SW480 (cell line): ENCODE measurements around the gene EDRF1.

Experiments used
- DNase-seq: peaks from one replicate; pipeline ENCODE4 v3.0.0-alpha.2; 2016; ENCODE audit warnings: low spot score

Gene EDRF1

DNA sequence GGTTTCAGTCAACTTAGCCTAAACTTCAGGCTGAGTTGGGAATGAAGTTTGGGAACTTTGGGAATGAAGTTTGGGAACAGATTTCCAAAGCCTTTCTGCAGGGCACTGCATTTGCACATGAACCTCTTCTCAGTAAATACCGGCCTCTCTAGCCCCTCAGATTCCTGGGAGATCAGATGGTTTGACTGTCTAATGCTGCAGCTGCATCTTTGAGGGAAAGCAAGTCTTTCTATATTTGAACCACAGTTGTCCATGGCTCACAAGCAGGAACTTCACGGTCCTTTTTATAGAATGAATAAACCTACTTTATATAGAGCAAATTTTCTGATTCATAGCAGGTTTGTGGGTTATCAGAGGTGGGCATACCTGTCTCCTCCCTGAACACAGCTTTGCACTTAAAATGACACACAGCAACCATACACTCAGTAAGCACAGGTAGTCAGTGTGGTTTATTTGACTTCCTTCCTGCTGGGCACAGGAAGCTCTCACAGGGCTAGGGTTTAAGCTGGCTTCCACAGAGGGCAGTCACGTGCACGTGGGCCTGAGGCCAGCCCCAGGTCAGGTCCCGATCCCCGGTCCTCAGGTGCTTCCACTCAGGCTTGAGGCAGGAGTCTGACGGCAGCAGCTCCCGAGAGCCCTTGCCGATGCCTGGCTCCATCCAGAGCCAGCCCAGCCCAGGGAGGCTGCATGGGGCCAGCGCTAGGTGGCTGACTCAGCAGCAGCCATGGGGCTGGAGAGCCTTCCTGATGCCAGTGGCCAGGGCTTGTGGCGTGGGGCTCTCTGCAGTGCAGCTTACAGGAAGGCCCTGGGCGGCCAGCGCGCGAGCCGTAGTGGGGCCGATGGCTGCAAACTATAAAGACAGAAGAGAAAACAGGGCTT is 68.9 kb downstream of the EDRF1 start:
- no peak for DNase-seq

DNA sequence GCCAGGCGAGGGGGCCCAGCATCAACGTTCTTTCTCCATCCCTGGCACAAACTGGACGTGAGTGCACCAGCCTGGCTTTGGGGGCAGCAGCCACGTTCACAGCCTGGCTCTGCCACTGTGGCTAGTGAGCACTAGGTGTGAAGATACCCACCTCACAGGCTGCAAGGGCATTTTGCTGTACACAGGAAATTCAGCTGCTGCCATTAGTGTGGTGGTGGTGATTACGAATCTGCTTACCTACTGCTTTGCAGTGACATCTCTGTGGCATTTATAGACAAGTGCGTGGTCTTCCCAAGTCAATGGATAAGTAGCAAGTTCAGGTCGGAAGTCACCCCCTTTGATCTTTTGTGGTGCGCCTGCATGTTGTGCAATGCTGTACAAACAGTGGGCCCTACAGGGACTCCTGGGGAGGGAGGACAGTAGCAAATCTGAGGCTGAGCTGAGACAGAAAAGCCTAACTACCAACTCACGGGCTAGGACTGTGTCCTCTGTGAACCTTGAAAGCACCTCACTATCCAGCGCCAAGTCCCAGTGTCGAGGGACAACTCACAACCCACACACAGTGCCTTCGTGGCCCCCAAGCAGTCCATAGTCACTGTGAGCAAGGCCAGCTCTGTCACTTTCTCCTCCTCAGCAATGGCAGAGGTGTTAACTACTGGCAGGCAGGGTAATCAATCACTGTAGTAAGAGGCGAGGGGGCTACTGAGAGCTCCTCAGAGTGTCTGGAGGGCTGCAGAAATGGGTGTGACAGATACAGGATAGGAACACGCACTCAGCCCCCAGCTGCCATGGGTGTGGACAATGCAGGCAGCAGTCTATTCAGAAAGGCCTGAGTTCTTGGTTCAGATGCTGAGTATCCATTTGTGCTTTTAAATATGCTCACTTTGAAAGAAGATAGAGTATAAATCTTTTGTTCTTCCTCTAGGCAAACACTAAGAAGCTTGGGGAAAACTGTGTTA is 73.1 kb downstream of the EDRF1 start:
- DNase-seq: no peak

DNA sequence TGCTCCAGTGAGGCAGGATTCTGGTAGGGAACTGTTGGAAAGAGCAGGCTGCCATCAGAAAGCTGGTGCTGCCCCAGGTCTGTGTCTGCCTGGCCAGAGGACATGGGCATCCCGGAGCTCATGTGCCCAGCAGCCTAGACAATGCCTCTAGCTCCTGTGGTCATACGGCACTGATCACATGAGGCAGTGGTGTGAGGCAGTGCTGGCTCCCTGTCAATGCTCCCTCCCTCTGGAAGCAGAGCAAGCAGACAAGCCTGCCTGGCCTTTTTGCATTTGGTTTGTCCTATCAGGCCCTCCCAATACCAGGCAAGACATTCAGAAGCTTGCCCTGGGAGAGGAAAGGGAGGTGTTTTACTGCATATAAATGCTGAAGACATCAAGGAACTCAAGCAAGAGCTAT is 75.6 kb downstream of the EDRF1 start:
- no peak for DNase-seq

DNA sequence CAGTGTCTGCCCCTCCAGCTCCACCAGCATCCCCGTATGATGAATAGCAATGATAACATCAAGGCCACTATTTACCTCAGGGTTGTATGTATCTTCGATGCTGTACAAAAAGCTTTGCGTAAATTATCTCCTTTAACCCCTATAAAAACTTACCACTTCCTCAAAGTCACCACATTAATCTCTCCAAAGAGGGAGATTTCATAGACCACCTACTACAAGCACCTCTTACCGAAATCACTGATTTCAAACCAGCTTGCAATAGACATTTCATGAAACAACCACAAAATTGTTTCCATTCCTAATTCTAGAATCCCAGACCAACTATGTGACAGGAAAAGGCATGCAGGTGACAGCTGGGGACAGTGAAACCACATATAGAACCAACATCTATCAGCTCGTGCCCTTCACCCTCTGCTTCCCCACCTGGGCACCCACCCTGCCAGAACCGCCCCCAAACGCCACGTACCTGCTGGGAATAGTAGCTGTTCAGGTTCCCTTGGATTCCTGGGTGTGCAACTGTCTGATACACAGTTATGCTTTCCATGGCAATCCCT is 76.2 kb downstream of the EDRF1 start:
- DNase-seq: no peak

DNA sequence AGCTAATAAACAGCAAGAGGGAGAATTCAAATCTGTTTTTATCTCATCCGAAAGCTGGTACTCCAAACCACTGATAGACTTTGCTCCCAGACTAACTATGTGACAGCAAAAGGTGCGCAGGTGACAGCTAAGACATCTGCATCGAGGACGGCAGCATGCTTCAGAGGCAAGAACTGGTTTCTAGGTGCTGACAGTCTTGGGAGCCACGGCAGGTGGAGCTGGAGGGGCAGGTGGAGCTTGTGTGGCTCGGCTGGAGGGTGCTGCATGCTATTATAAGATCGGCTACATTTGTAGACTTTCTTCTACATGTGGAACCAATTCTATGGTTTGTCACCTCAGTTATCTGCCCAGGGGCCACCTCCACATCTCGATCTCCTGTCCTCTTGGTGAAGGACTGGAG is 77.9 kb downstream of the EDRF1 start:
- DNase-seq: no peak

DNA sequence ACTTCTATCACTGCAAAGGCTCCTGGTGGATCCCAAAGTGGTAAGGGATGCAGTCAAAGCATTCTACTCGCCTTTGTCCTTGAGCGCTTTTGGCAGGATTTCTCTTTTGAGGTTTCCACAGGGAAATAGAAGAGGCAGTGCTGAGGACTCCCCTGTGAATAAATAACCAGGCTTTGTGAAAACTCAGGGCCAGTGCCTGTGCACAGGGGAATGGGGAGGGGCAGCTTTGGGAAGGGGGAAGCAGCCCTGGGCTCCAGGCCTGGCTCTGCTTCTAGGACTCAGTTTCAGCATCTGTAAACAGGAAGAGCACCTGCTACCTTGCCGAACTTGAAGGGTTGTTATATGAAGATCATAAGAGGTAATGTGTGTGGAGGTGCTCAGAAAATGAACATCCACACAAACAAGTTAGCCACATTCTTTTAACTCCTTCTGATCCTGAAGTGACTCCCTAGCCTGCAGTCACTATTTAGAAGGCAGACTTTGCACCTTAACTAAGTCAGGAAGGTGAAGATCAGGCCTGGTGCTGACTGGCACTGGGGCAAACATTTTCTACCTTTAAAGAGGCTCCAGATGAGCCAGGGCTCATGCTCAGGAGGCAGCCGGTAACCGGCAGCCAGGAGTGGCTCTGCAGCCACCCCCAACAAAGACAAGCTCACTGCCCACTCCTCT is 78.6 kb downstream of the EDRF1 start:
- DNase-seq: no peak

DNA sequence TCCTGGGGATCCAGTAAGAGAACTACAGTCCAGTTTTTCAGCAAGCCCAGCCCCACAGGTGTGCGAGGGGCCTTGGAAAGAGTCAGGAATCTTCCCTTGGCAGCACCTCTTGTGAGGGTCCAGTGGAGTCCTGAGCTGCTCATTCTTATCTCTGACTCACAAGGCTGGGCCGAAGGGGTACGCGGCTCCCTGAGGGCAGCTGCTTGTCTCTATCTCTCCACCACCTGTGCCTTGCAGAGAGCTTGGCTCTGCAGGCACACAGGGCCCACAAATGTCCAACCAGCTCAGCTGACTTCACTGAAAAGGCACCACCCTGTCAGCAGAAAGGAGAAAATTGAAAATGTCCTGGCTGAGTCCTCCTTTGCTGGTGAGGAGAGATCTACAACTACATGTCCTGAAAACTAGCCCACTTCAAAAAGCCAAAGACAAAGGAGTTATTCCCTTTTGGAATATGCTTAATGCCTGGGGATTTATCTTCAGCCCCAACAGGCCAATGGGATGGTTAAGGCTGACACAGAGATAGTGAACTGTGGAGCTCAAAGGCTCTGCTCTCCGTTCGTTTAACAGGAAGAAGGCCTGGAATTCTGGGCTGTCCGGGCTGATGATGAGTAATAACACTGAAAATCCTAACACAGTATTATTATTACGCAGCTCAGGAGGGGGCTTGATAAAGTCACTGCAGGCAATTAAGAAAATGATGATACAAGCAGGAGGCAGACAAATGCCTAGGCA is 80.1 kb downstream of the EDRF1 start:
- DNase-seq: no peak

DNA sequence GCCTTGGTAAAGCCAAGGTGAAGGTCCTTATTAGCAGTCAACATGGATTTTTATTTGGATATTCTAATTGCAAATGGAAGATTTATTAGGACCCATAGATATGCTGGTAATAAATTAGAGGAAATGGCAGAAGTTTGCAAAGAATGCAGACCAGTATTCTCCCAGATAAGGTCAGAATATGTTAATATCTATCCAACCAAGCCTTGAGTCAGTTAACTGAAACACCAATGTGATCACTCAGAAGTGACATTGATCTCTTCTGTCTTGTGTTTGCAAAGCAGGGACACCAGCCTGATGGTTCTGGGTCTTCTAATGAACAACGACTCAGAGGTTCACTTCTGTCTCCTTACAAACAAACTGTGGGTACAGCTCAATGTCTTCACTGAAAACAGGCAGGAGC is 82.1 kb downstream of the EDRF1 start:
- no peak for DNase-seq

DNA sequence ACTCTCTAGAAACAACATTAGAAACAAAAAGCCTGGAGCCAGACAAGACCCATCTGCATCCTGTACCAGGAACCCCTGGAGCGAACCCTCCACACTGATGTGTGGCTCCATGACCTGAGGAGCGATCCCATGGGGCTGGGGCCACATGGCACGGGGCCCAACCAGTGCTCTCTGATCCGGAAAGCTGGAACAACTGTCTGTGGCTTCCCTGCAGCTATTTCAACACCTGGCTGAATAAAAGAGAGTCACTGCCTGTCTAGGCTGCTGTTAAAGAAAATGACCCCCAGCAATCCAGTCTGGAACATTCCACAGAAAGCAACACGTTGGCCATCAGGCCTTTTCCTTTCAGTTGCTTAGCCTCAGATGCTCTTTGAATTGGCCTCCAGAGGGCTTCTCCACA is 82.6 kb downstream of the EDRF1 start:
- DNase-seq: no peak

DNA sequence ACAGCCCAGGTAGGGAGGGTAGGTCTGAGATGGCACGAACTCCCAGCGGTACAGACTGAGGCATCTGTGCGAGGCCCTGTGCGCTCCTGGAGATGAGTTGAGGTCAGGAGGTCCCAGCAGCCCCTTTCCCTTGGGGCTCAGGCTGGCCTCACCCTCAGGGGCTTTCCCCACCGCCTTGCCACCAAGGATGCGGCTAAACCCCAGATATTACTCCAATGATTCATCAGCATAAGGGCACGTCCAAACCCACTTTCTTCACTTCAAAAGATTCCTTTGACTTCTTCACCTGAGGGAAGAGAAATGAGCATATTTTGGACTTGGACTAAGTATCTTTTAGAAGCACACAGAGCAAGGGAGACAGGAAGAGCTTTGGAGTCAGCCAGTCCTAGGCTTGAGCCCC is 83.2 kb downstream of the EDRF1 start:
- DNase-seq: no peak

DNA sequence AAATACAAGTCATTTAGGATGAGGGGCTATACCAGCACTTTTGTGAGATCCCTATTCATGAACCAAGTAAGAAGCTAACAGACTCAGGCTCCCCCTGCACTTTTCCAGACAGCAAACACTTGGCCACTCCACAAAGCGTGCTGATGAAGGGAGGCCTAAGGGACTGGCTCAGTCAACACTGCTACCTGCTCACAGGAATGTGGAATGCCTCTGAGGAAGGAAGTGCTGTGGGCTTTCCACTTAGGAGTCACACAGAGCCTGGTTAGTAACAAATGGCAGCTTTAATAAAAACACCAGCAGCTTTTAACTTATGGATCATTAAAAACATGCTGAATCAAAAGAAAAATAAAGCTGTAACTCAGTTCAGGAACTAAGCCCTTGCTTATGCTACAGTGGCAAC is 88.5 kb downstream of the EDRF1 start:
- no peak for DNase-seq

DNA sequence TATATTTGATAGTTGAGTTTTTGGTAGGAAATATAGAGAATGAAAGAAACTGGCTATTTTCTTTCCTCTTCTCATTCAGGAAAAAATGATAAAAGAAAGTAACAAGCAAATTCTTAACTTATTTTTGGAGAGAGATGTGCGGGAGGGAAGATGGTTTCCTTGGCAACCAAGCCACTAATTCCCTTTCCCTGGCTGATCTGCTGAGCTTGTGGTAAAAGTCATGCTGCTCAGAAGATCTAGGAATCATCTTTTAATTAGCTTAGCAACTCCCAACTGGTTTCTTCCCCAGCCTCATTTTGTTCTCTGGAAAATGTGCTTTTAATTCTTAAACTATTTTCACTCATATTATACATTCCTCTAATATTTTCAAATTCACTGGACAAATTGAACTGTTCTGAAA is 91.7 kb downstream of the EDRF1 start:
- no peak for DNase-seq

DNA sequence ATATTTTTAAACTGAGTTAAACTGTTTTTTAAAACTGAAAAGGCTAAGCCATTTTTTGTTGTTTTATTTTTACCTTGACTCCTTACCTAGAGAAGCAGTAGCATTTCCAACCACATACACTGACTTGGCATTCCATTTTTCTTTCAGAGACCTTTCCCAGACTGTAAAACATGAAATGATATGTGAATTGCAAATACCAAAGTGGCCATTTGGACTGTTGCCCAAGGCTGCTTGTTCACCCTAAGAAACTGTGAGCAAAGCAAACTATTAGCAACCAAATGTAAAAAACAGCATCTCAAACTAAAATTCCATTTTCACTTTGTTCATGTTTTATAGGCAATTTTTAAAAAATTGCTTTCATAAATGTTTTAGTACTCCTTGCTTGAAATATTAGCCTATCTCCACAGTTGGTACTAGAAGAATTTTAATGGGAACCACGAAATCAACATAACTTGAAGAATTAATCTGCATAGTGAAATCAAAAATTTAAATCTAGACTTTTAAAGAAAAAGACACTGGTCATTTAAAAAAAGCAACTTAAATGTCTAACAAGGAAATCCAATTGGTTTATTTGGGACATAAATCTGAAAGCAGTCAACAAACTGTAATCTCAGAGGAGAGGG is 92.7 kb downstream of the EDRF1 start:
- DNase-seq: no peak
